Dermis microvascular lymphatic vessel endothelial cell (primary cell): ENCODE measurements around the gene TNRC18. TPM values are rescaled to one million over a fixed set of nuclear protein-coding genes. Genes with fewer than 3 reads are reported as not detected.

Experiments
- DNase-seq, 2 donors: peaks; one replicate each; pipeline versions ENCODE4 v3.0.0 to v3.0.0-alpha.2; 2010; ENCODE audit warnings: low read depth in 2 of 2
- total RNA-seq: library from RNA; depleted of rRNA; stranded (reverse); fragments of >200 nt; gene quantifications from 2 replicates; pipeline ENCODE4 v1.2.1, GENCODE V29; 2014

The TNRC18 gene
- total RNA-seq, 1 donor from 2014 or later, result 16.6 TPM

DNA sequence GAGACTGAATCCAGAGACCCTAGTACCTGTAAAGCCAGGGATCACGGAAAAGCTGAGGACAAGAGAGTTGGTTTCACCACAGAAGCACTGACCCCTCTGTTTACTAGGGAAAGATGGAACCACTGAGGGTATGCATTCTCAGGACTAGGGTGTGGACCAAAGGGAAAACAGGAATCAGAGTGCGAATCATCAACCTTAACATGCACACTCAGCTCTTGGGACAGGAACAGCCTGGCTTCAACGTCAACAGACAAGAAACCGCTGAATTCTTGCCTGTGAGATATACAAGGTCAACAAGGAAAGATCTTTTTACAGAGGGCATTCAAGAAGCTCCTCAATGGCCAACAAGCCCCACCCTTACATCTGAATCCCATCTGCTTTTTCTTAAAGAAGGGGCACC lies 14.9 kb downstream of the TNRC18 start:
- peak in 1 of 2 donors; percentile 41 for DNase-seq

DNA sequence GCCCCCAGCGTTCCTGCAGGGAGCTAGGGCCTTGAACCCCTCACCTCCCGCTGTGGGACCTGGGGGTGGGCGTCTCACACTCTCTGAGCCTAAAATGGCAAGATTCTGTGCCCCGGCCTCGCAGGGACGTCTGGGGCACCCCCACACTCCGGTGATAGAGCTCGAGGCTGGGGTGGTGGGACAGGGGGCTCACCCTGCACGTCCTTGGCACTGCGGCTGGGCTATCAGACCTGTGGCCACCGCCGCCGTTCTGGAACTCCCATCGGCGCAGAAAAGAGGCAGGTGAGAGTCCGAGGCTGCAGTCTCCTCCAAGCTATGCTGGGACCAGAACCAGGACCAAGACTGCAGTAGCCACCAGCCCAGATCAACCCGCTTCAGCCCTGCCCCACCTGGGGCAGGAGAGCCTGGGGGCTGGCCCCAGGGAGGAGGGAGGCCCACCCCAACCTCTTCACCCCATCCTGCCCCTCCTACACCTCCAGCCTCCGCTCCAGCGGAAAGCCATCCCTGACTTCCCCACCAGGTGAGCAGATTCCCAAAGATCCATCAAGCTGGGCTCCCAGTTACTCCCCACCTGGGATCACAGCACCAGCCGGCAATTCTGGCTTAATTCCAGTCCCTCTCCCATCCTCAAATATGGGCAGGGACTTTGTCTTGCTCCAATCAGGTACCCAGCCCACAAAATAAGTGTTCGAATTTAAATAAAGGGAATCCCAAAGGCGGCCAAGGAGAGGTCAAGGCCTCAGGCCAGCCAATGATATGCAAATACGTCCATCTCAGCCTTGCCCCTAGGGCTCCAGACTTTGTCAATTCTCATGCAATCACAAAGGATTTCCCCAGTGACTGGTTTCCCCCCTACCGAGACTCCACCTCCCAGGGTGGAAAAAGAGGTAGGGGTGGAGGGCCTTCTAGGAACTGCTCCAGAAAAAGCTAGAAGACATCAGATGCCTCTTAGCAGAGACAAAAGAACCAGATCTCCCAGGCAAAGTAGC lies 16.4 kb downstream of the TNRC18 start:
- no peak for DNase-seq

DNA sequence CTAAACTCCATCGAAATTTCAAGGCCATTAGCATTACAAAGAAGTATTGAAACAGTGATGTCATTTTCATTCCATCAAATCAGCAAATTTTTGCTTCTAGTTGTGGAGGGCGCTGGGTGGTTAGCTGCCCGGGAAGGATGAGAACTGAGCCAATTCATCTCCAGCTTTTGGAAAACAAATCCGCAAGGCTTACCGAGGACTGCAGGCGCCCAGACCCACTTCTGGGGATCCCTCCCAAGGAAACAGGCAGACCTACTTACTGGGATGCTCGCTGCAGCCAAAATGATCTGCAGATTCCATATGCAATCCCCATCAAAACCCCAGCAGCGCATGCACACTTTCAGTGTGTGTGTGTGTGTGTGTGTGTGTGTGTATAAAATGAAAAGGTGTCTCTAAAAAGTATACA lies 19.2 kb downstream of the TNRC18 start:
- DNase-seq, result no peak

DNA sequence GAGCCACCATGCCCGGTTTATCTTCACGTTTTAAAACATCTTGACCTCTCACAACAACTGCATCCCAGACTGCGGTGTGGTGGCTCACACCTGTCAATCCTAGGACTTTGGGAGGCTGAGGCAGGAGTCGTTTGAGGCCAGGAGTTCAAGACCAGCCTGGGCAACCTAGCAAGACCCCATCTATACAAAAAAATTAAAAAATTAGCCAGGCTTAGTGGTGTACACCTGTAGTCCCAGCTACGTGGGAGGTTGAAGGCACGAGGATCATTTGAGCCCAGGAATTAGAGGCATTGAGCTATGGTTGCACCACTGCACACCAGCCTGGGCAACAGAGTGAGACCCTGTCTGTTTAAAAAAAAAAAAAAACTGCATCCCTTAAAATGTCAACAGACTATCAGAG lies 20.2 kb downstream of the TNRC18 start:
- DNase-seq, result no peak

DNA sequence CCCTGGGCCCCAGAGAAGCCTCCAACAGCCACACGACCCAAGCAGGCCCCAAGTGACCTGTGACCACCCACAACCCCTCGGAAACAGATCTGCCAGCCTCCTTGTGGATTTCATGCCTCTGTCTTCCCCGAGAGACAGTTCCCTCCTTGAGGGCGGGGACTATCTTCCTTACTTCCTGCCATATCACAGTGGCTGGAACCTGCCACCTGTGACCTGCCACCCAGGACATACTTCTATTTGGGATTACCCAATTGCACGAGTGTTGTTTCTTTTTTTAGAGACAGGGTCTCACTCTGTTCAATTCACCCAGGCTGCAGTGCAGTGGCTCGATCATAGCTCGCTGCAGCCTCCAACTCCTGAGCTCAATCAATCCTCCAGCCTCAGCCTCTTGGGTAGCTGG lies 25.9 kb downstream of the TNRC18 start:
- DNase-seq, result no peak

DNA sequence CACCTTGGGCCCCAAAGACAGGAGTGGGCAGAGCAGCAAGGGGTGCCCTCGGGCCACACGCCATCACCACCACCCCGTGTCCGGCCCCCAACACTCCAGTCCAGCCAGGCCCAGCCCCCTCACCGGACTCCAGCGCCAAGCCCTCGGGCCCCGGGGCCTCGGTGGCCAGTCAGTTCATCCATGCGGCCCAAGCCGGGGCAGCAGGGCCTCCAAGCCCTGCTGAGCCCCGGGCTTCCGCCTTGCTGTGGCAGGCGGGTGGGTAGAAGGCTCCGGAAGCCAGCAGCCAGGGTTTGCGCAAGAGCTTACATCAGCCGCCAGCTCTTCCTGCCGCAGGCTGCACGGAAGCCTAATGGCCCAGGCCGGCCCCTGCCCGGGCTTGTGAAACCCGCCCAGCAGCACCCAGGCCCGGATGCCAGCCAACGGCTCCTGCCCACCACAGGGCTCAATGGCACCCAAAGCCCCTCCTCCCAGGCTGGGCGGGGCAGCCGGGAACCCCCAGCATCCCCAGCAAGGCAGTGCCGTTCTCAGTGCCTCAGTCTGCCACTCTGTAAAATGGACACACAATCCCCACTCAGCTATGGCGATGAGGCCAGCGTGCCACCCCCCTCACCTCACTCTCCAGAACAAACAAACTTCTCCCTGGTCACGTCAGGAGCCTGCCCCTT lies 26.5 kb downstream of the TNRC18 start:
- DNase-seq, result peak; percentile 83 to 85

DNA sequence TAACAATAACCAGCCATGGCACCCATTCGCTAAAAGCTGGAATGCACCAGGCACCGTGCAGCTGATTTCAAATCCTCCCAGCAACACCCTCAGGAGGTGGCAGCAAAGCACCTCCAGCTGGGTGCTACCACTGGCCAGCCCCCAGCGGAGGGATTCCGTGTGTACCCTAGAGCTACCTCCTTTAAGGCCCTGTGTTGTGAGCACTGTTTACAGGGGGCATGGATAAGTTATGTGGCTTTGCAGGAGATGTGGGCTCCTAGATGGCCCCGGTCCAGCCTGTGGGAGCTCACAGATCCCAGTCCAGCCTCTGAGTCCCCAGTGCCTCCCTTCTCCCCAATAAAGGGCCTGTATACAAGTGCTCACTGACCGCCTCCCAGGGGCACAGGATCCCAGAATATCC lies 27.1 kb downstream of the TNRC18 start:
- DNase-seq, result peak; percentile 26 to 54

DNA sequence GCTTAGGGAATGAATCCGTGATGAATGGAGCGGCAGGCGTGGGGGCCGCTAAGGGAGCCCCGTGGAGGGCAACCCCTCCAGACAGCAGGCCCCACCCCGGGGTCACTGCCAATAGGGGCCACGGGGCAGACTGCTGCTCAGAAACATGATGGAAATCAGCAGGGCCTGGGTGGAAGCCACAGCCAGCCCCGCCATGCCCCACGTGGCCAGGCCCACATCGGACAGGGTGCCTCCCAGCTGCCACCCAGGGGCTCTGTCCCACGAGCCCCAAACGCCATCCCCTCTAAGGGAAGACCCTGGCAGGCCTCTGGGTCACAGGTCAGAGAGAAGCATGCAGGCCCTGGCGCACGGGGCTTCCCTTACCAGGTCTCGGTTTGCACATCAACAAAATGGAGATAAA lies 28.4 kb downstream of the TNRC18 start:
- no peak for DNase-seq

DNA sequence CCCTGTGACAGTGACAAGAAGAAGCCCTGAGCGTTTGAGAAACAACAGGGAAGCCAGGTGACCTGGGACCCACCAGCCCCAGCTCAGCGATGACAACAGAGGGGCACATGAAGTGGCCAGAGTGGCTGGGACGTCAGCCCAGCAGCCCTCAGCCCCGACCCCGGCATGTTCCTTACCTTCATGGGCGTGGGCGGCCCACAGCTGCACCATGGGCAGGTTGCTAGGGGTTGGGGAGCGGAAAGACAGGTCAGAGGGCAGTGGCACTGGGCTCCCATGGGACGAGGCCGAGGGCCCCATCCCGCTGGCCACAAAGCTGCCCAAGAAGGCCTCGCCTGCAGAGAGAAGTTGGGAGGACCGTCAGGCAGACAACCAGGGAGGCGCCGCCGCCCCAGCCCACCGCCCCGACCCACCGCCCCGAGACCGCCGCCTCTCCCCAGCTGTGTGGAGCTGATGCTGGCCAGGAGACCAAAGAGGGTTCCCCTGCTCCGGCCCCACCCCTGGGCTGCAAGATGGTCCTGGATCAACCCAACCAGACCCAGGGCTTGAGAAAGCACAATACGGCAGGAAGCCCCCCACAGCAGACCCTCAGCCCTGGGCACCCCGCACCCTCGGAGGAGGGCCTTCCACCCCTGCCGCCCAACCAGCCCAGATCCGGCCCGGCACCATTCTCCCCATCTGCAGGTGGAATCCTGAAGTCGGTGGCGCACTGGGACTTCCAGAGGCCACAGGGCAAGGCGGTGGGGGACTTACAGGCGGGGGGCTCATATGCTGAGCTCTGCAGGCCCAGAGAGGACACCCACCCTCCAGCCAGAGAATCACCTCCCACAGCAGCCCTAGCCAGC lies 29.1 kb downstream of the TNRC18 start:
- DNase-seq, result no peak

DNA sequence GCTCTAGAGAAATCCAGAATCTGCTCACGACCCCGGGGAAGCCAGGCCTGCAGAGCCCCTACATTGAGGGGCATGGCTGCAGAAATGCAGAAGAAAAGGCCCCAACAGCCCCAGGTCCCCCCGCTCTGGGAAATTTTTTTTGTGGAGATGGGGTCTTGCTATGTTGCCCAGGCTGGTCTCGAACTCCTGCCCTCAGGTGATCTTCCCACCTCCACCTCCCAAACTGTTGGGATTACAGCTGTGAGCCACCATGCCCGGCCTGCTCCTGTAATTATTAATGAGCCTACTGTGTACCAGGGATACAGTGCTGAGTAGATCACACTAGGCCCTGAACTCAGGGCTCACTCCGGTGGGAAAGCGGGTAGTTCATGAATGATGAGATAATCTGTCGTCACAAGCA lies 29.9 kb downstream of the TNRC18 start:
- DNase-seq, result no peak

DNA sequence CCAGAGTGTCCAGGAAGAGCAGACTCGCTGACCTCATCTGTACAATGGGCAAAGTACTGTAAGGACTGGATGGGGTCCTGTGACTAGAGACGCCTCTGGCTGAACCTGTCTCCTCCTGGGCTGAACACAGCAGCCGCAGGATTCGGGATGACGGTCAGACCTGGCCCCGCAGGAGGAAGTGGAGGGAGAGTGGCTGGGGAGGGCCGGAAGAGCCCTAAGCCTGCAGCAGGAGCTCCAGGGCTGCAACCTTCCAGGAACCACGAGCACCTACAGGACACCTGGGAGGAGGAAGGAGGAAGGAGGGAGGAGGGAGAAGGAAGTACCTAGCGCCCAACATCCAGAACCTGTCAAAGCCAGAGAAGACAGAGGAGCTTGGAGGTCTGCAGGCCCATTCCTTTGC lies 30.3 kb downstream of the TNRC18 start:
- DNase-seq, result no peak

DNA sequence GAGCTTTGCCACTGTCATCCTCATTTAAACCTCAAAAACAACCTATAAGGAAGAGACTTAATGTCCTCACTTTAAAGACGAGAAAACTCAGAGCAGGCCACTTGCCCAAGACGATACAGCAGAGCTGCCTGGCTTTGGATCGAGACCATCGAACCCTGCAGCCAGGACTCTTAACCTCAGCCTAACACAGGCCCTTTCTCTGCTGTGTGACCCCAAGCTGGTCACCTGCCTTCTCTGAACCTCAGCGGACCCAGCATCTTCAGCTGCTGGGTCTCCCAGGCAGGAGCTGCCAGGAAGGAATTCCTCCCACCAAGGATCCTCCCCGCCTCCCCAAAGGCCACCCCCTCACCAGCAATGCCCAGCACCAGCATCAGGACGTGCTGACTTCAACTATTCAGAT lies 32.7 kb downstream of the TNRC18 start:
- no peak for DNase-seq

DNA sequence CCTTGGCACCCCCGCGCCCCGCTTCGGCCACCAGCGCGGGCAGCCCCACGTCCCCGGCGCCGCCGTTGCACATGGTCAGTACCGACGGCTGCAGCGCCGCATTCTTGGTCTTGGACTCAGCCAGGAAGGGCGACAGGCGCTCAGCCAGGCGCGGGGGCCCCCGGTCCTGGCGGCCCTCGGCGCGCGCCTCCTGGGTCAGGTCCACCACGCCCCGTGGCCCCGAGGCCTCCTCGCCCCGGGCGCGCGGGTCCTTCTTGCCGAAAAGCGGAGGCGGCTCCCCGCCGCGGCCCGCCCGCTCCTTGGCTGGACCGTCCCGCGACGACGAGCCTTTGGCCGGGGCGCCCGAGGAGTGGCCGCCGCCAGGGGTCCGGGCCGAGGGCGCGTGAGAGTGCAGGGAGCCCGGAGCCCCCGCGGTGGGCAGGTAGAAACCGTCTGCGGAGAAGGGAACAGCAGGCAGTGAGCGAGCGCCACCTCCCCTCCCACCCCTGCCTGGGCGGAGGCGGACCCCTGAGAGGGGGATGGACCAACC lies 34.7 kb downstream of the TNRC18 start:
- no peak for DNase-seq

DNA sequence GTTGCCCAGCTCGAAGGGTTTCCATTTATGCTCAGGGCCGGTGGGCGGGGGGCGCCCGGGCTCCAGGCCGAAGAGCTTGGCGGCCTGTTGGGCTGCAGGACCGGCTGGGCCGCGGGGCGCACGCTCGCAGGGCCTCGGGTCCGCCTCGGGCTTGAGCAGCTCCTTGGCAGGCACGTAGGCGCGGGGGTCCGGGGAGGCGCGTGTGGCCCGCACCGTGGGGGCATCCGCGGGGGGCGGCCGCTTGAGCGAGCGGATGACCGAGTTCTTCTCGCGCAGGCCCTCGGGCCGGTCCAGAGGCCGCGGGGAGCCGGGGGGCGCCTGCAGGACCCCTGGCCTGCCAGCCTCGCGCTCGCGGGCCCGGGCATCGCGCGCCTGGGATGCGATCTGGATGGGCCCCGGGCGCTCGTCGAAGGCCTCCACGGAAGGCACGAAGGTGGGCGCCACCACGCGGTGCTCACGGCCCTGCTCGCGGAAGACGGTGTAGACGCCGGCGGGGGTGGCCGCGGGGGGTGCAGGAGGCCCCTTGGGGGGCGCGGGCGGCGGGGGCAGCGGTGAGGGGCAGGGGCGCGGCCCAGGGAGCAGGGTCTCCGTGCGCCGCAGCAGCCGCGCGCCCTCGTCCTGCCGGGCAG lies 35.2 kb downstream of the TNRC18 start:
- DNase-seq, result no peak

DNA sequence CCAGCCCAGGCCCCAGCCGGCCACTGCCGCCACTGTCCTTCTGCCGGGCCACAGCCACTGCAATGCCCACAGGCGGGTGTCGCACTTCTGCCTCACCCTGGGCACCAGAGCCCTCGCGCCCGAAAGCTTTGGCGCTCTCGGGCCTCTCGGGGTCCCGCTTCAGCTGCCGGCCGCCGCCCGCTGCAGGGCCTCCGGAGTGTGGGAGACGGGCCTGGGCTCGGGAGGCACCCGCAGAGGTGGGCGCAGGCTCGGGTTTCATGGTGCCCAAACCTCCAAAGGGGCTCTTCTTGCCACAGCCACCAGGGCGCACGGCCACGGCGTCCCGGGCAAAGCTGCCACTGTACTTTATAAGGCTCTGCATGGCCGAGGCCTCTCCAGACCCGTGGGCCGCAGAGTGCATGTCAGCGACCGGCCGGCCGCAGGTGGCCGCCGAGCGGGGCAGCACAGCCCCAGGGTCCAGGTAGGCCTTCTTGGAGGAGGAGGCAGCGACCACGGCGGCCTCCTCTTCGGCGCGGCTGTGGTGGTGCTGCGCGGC lies 35.9 kb downstream of the TNRC18 start:
- no peak for DNase-seq

DNA sequence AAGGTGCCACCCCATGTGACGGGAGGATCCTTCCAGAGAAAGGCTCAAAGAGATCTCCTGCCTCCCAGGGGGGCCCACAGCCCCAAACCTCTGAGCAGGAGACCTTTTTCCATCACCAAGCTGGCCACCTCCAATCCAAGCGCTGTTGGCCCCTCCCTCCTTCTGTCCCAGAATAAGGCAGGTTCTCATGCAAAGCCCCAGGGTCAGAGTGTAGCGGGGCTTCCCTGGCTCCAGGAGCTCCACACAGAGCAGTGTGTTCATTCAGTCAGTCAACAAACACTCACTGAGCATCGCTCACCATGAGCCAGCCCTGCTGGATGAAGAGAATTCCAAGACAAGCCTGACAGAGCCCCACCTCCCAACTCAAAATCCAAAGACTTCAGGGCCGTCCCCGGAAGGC lies 39.0 kb downstream of the TNRC18 start:
- DNase-seq, result no peak

DNA sequence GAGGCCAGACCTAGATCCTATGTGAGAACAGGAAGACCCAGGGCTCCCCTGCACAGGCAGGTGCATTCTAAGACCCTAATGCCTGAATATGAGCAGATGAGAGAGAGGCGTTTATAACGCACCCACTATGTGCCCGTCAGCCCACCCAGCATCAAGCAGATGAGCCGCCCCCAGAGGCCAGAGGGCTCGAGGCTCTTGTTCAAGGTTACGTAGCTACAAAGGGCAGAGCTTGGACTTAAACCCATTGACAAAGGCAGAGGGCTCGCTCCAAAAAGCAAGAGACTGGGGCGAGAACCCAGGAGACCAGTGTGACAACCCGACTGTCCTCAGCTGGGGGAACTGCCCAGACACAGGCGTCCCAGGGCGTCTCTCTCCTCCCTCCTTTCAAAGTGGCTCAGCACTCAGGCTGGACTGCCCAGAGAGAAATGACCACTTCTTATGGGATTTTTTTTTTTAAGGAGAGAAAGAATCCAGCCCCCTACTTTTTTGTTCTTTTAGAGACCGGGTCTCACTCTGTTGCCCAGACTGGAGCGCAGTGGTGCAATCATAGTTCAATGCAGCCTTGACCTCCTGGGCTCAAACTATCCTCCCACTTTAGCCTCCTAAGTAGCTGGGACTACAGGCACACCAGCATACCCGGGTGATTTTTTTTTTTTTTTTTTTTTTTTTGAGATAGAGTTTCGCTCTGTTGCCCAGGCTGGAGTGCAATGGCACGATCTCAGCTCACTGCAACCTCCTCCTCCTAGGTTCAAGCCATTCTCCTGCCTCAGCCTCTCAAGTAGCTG lies 40.1 kb downstream of the TNRC18 start:
- DNase-seq, result no peak

DNA sequence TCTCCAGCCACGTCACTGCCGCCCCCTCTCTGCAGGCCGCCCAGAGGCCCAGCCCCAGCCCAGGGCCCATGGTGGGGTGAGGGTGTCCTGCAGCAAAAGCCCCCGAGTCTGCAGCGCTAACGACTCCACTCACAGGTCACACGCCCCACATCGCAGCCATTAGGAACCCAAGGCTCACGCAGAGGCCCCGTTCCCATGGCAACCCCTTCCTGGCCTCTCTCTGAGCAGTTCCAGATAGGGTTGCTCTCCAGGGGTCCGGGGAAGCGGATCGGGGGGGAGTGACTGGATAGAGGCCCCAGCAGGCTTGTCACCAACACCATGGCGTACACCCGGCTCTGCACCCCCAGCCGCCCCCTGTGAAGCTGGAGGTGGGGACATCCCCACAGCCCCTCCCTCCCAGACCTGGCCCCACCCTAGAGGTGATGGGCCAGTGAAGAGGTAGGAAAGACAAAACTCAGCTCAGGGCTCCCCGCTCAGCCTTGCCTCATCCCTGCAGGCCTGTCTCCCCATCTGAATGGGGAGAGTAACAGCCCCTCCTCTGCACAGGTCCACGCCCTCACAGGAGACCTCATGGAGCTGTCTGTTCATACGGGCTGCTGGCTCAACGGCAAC lies 41.2 kb downstream of the TNRC18 start:
- no peak for DNase-seq

DNA sequence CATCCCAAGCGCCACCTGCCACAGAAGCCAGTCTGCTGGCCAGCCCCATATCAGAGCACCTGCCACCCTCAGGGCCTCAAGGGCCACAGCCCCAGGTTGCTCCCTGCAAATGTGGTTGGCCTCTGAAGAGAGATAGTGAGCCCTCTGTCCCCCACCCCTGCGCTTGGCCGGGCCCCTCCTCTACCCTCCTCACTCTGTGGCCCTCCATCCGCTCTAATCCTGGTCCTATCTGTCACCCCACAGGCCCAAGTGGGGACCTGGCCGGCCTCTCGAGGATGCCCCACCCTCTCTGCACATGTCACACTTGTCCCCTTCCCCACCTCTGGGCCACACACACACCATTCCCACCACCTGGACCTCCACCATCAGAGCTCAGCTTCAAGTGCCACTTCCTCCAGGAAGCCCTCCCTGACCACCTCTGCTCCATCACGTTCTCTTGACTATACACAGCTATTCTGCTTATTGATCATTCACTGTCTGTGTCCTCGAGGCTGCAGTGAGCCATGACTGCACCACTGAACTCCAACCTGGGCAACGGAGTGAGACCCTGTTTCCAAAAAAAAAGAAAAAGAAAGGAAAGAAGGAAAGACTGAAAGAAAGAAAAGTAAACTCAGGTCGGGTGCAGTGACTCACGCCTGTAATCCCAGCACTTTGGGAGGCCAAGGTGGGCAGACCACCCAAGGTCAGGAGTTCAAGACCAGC lies 42.4 kb downstream of the TNRC18 start:
- DNase-seq, result no peak
